COLO668 (cell line): ENCODE data around the gene SLC66A2.

Source experiments
- DNase-seq: peaks from one replicate; lab custom pipeline; 2025; ENCODE audit not compliant: unreplicated experiment; lab: John Stamatoyannopoulos, UW

Gene SLC66A2

GRCh38 chr18:79971211-79971952 is 19.9 kb upstream of the SLC66A2 start:
- no peak for DNase-seq

DNA sequence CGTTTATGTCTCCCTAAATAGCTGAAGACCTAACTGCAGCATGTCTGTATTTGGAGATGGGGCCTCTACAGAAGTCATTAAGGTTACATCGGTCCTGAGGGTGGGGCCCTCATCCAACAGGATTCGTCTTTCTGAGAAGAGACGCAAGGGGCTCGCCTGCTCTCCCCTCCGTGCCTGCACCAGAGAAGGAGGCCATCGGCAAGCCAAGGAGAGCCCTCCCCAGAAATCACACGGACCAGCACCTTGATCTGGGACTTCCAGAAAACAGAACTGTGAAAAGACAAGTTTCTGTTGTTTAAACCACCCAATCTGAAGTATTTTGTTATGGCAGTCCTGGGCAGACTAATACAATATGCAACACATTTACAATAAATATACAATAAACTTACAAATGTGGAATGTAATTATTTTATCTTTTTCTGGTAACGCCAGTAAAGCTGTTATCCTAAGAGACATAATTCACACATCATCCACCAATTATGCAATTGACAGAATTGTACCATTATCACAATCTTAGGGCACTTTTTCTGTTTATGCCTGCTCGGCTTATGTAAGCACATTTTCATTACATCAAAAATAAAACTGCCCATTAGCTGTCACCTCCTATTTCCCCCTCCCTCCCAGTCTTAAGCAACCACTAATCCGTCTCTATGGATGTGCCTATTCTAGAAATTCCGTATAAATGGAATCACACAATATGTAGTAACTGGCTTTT is 19.1 kb upstream of the SLC66A2 start:
- no peak for DNase-seq

GRCh38 chr18:79965119-79965902 is 13.9 kb upstream of the SLC66A2 start:
- peak; percentile 84 for DNase-seq

DNA sequence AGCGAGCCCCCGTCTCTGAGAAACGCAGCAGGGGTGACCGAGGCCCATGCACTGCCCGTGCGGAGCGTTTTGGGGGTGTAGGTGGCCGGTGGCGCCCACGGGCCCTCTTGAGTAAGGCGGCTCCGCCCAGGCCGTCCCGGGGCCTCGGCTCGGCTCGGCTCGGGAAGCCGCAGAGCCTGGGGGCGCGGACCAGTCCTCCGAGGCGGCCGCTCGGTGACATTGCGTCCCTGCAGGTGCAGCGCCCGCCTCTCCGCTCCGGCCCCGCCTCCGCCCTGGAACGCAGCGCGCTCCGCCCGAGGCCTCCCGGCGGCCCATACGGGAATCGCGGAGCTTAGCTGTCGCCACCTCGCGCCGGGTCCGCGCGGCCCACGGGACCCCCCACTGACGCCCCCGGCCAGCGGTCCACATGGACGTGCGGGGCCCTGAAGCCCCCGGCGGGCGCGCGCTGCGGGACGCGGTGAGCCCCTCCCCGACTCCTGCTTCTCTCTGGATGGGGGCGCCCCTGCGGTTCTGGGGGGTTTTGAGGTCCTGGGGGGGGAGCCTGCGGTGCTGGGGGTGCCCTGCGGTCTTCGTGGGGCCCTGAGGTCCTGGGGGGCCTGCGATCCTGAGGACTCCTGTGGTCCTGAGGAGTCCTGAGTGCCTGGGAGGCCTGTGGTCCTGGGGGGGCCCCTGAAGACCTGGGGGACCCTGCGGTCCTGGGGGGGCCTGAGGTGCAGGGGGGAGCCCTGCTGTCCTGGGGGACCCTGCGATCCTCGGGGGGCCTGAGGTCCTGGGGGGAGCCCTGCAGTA is 13.1 kb upstream of the SLC66A2 start, which contains the start of gene HSBP1L1:
TSS of gene HSBP1L1 (plus strand) at position 314 of the 789 bp plus-strand sequence. CDS start at position 407, 93 bp downstream.
- DNase-seq, result peak; percentile 87

- no peak for DNase-seq
Measured at GRCh38 chr18:79963658-79964329, 12.3 kb upstream of the SLC66A2 start.

- no peak for DNase-seq
Measured at GRCh38 chr18:79962835-79963657, 11.6 kb upstream of the SLC66A2 start.

DNA sequence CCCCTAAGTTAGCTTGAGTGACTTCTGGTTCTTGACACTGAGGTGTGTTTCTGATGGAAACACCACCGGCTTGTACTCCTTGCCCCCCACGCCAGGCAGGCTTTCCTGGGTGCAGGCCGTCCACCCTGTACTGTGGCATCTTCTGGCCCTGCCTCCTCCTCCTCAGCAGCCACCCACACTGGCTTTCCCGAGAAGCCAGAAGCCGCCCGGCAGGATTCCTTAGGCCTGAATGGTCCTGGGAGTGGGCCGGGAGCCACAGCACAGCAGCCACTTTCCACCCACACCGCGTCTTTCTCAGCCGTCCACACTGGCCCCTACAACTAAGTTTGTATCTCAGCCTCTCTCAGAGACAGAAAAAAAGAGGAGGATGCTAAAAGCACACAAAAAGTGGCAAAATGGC is 10.9 kb upstream of the SLC66A2 start:
- DNase-seq, result no peak

- no peak for DNase-seq
Measured at GRCh38 chr18:79961527-79962291, 10.3 kb upstream of the SLC66A2 start.

- no peak for DNase-seq
Measured at GRCh38 chr18:79960921-79961526, 9.6 kb upstream of the SLC66A2 start.

DNA sequence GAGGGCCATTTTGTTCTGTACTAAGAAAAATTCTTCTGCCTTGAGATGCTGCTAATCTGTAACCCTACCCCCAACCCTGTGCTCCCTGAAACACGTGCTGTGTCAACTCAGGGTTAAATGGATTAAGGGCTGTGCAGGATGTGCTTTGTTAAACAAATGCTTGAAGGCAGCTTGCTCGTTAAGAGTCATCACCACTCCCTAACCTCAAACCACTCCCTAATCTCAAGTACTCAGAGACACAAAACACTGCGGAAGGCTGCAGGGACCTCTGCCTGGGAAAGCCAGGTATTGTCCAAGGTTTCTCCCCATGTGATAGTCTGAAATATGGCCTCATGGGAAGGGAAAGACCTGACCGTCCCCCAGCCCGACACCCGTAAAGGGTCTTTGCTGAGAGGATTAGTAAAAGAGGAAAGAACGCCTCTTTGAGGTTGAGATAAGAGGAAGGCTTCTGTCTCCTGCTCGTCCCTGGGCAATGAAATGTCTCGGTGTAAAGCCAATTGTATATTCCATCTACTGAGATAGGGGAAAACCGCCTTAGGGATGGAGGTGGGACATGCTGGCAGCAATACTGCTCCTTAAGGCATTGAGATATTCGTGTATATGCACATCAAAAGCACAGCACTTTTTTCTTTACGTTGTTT is 8.8 kb upstream of the SLC66A2 start:
- peak; percentile 36 for DNase-seq

- DNase-seq, result no peak
Measured at GRCh38 chr18:79958981-79959380, 7.5 kb upstream of the SLC66A2 start.

- DNase-seq, result no peak
Measured at GRCh38 chr18:79956276-79956675, 4.8 kb upstream of the SLC66A2 start.

DNA sequence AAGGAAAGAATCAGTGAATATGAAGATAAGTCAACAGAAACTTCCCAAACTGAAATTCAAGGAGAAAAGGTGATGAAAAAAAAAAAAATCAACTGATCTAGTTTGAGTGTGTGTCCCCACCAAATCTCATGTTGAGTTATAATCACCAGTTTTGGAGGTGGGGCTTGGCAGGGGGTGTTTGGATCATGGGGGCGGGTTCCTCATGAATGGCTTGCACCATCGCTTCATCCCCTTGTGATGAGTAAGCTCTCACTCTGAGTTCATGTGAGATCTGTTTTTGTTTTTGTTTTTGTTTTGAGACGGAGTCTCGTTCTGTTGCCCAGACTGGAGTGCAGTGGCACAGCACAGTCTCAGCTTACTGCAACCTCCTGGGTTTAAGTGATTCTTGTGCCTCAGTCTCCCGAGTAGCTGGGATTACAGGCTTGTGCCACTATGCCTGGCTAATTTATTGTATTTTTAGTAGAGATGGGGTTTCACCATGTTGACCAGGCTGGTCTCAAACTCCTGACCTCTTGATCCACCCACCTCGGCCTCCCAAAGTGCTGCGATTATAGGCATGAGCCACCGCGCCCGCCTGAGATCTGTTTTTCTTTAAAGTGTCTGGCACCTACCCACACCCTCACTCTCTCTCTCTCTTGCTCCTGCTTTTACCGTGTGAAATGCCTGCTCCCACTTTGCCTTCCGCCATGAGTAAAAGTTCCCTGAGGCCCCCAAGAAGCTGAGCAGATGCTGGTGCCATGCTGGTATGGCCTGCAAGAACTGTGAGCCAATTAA is 4.0 kb upstream of the SLC66A2 start:
- DNase-seq, result no peak

DNA sequence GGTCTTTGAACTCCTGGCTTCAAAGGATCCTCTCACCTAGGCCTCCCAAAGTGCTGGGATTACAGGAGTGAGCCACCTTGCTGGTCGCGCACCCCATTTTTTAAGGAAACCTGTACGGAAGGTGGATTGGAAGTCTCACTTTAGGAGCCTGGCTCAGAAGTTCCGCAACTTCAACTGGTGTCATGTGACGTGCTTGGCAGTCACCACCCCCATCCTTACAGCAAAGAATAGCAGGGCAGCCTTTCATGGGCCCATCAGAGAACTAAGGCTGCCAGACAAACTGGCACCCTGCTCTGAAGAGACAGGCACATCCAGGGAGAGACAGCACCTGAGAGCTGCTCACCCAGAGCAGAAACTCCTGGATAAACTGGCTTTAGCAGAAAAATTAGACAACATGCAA is 3.3 kb upstream of the SLC66A2 start:
- no peak for DNase-seq

GRCh38 chr18:79953971-79954651 is 2.7 kb upstream of the SLC66A2 start:
- DNase-seq, result no peak

DNA sequence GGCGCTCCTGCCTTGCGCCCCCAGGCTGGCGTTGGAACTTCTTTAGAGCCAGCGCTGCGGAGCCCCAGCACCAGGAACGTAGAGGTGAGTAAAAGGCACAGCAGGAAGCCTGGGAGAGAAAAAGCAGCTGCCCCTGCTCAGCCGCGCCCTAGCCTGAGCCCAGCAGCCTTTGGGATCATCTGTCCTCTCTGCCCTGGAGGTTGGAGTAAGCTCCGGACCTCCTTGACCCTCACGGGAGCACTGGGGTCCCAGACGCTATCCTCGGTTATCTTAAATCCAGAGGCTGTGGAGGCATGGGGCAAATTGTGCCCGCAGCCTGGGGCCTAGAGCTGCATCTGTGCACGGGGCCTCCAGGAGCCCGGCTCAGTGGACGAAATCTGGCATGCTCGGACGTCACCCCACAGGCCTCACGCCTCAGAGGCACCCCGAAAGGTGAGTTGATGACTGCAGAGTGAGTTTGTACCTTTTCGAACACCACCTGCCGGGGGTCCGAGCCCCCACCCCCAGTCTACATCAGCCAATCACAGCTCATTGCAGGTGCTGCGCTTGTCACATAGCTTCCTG is 1.6 kb upstream of the SLC66A2 start:
- DNase-seq, result peak; percentile 50
